ENCODE measurements around the gene CFAP126.
A peak's percentile ranks its signal among the peaks of the same experiment; 100 is the strongest.
"Not testable (repeated sequence)": the region's sequence is repeated elsewhere in the genome, so short reads cannot be mapped to it uniquely, and the experiment has no call there.

CFAP126 gene

GRCh38 chr1:161367684-161368400, at the start of gene CFAP126:
TSS of gene CFAP126 (minus strand) at chr1:161367876. CDS start at chr1:161367868, 8 bp downstream.
- DNase-seq (ENCODE audit: low read depth), result peak; percentile 88

GRCh38 chr1:161413050-161413449, 45.4 kb upstream of the CFAP126 start:
- DNase-seq (ENCODE audit: low read depth), result not testable (repeated sequence)

GRCh38 chr1:161410636-161410970, 42.9 kb upstream of the CFAP126 start:
- DNase-seq (ENCODE audit: low read depth), result not testable (repeated sequence)

GRCh38 chr1:161409848-161410635, 42.4 kb upstream of the CFAP126 start:
- DNase-seq (ENCODE audit: low read depth), result not testable (repeated sequence)

- no peak for DNase-seq (ENCODE audit: low read depth)
Observed at GRCh38 chr1:161408429-161409052, 40.9 kb upstream of the CFAP126 start.

- DNase-seq (ENCODE audit: low read depth), result no peak
Observed at GRCh38 chr1:161407451-161407985, 39.8 kb upstream of the CFAP126 start.

GRCh38 chr1:161406551-161406950, 38.9 kb upstream of the CFAP126 start:
- not testable (repeated sequence) for DNase-seq (ENCODE audit: low read depth)

GRCh38 chr1:161404051-161404597, 36.4 kb upstream of the CFAP126 start:
- DNase-seq (ENCODE audit: low read depth), result no peak

- no peak for DNase-seq (ENCODE audit: low read depth)
Observed at GRCh38 chr1:161402446-161402845, 34.8 kb upstream of the CFAP126 start.

- peak; percentile 80 for DNase-seq (ENCODE audit: low read depth)
Observed at GRCh38 chr1:161399257-161399998, 31.8 kb upstream of the CFAP126 start.

- no peak for DNase-seq (ENCODE audit: low read depth)
Observed at GRCh38 chr1:161398900-161399256, 31.2 kb upstream of the CFAP126 start.

- not testable (repeated sequence) for DNase-seq (ENCODE audit: low read depth)
Observed at GRCh38 chr1:161397038-161397437, 29.4 kb upstream of the CFAP126 start.

- DNase-seq (ENCODE audit: low read depth), result no peak
Observed at GRCh38 chr1:161393151-161393550, 25.5 kb upstream of the CFAP126 start.

GRCh38 chr1:161391611-161392010, 23.9 kb upstream of the CFAP126 start:
- DNase-seq (ENCODE audit: low read depth), result no peak

- not testable (repeated sequence) for DNase-seq (ENCODE audit: low read depth)
Observed at GRCh38 chr1:161391136-161391535, 23.5 kb upstream of the CFAP126 start.

- no peak for DNase-seq (ENCODE audit: low read depth)
Observed at GRCh38 chr1:161390559-161390858, 22.8 kb upstream of the CFAP126 start.

GRCh38 chr1:161389691-161390558, 22.2 kb upstream of the CFAP126 start:
- peak; percentile 97 for DNase-seq (ENCODE audit: low read depth)

GRCh38 chr1:161389158-161389557, 21.5 kb upstream of the CFAP126 start:
- not testable (repeated sequence) for DNase-seq (ENCODE audit: low read depth)

GRCh38 chr1:161388639-161389038, 21.0 kb upstream of the CFAP126 start:
- no peak for DNase-seq (ENCODE audit: low read depth)

- peak; percentile 70 for DNase-seq (ENCODE audit: low read depth)
Observed at GRCh38 chr1:161382214-161383019, 14.7 kb upstream of the CFAP126 start.

All from stromal cell of bone marrow (primary cell).